HG03139 (cell line): ENCODE data around the gene PPP1R36.
"Not testable (repeated sequence)": the region's sequence is repeated elsewhere in the genome, so short reads cannot be mapped to it uniquely, and the experiment has no call there.

ENCODE experiments used
- ATAC-seq: cut with Tn5 transposase; IDR thresholded peaks from one replicate; pipeline ENCODE4 v1.9.1; 2021; ENCODE audit not compliant: unreplicated experiment

Gene PPP1R36

GRCh38 chr14:64549791-64550620 lies at the start of gene PPP1R36:
Gene PPP1R36 (plus strand): TSS chr14:64549961. CDS start chr14:64549998, 37 bp downstream.
- ATAC-seq: no peak

- ATAC-seq: no peak
Measured at GRCh38 chr14:64500088-64500487, 49.7 kb upstream of the PPP1R36 start.

- no peak for ATAC-seq
Measured at GRCh38 chr14:64501411-64502171, 48.2 kb upstream of the PPP1R36 start.

GRCh38 chr14:64502456-64502855 lies 47.3 kb upstream of the PPP1R36 start:
- ATAC-seq: no peak

- no peak for ATAC-seq
Measured at GRCh38 chr14:64502887-64503433, 46.8 kb upstream of the PPP1R36 start.

- ATAC-seq: peak; percentile 54
Measured at GRCh38 chr14:64503434-64504309, 46.1 kb upstream of the PPP1R36 start, which contains the start of gene ZBTB25. Gene ZBTB25 (minus strand): TSS chr14:64503838. CDS start chr14:64490533, 13,305 bp downstream.

- peak; percentile 21 for ATAC-seq
Measured at GRCh38 chr14:64504310-64504896, 45.4 kb upstream of the PPP1R36 start, which contains the start of gene ZBTB1. Gene ZBTB1 (plus strand): TSS chr14:64504770. CDS start chr14:64521505, 16,735 bp downstream.

- ATAC-seq: peak; percentile 31
Measured at GRCh38 chr14:64504897-64505794, 44.6 kb upstream of the PPP1R36 start.

GRCh38 chr14:64506721-64507120 lies 43.0 kb upstream of the PPP1R36 start:
- no peak for ATAC-seq

- no peak for ATAC-seq
Measured at GRCh38 chr14:64507376-64508156, 42.2 kb upstream of the PPP1R36 start.

- no peak for ATAC-seq
Measured at GRCh38 chr14:64508215-64508776, 41.5 kb upstream of the PPP1R36 start.

GRCh38 chr14:64509036-64509435 lies 40.7 kb upstream of the PPP1R36 start:
- no peak for ATAC-seq

- no peak for ATAC-seq
Measured at GRCh38 chr14:64510825-64511671, 38.7 kb upstream of the PPP1R36 start.

- no peak for ATAC-seq
Measured at GRCh38 chr14:64513271-64513670, 36.5 kb upstream of the PPP1R36 start.

- ATAC-seq: no peak
Measured at GRCh38 chr14:64515053-64515452, 34.7 kb upstream of the PPP1R36 start.

- no peak for ATAC-seq
Measured at GRCh38 chr14:64516969-64517368, 32.8 kb upstream of the PPP1R36 start.

- not testable (repeated sequence) for ATAC-seq
Measured at GRCh38 chr14:64517667-64518066, 32.1 kb upstream of the PPP1R36 start.
